HEK293T (cell line): ENCODE data around the gene FRMD7.
"Not testable (repeated sequence)": the region's sequence is repeated elsewhere in the genome, so short reads cannot be mapped to it uniquely, and the experiment has no call there.

Source experiments
- BHLHE40 ChIP-seq: fragments of 450-650 bp; IDR thresholded peaks from 2 replicates; pipeline ENCODE4 v1.6.1; 2016; ENCODE audit warnings: mild to moderate bottlenecking, moderate library complexity, borderline replicate concordance
- ELF4 ChIP-seq: fragments of 450-650 bp; IDR thresholded peaks from 2 replicates; pipeline ENCODE4 v1.6.1; 2017; ENCODE audit warnings: antibody characterized with exemption
- FOXK2 ChIP-seq: fragments of 450-650 bp; IDR thresholded peaks from 2 replicates; pipeline ENCODE4 v1.6.1; 2016; ENCODE audit warnings: mild to moderate bottlenecking
- FOXM1 ChIP-seq: fragments of 450-650 bp; IDR thresholded peaks from 2 replicates; pipeline ENCODE4 v1.6.1; 2017; ENCODE audit warnings: mild to moderate bottlenecking, borderline replicate concordance
- HDGF ChIP-seq: fragments of 450-650 bp; IDR thresholded peaks from 2 replicates; pipeline ENCODE4 v1.6.1; 2017; ENCODE audit warnings: antibody characterized with exemption, borderline replicate concordance
- L3MBTL2 ChIP-seq: fragments of 450-650 bp; conservative IDR thresholded peaks from 2 replicates; pipeline ENCODE4 v1.6.1; 2016; ENCODE audit warnings: mild to moderate bottlenecking
- NFRKB ChIP-seq: fragments of 450-650 bp; IDR thresholded peaks from 2 replicates; pipeline ENCODE4 v1.6.1; 2016; ENCODE audit warnings: mild to moderate bottlenecking, moderate library complexity
- SP1 ChIP-seq: fragments of 450-650 bp; IDR thresholded peaks from 2 replicates; pipeline ENCODE4 v1.6.1; 2017
- SUZ12 ChIP-seq: fragments of 450-650 bp; IDR thresholded peaks from 2 replicates; pipeline ENCODE4 v1.6.1; 2016; ENCODE audit warnings: mild to moderate bottlenecking
- TARDBP ChIP-seq: fragments of 450-650 bp; IDR thresholded peaks from 2 replicates; pipeline ENCODE4 v1.6.1; 2016

- not testable (repeated sequence) for TF ChIP-seq FOXK2, L3MBTL2, SP1, FOXM1, ELF4, BHLHE40, NFRKB, TARDBP, SUZ12, HDGF
Measured at GRCh38 chrX:132098704-132099103, 29.1 kb downstream of the FRMD7 start.
